Measurements from ENCODE around the gene HDDC2.

DNA sequence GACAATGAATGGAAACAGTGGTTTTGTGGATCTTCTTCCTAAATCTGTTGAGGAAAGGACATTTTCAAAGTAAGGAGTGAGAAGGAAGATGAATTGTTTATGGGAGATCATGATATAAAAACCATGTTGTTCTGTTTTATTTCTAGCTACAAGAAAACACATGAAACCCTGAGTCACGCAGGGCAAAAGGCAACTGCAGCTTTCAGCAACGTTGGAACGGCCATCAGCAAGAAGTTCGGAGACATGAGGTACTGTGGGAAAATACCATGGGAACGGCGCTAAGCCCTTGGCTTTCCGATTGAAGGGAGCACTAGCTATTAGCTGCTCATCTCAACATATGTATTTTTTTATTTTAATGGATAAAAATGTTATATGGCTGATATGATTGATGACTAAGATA, 53.6 kb downstream of the HDDC2 start:
- no peak for TF ChIP-seq POLR2A (IDR thresholded peaks at IDR 0.05)
- TF ChIP-seq, protein P1, sequence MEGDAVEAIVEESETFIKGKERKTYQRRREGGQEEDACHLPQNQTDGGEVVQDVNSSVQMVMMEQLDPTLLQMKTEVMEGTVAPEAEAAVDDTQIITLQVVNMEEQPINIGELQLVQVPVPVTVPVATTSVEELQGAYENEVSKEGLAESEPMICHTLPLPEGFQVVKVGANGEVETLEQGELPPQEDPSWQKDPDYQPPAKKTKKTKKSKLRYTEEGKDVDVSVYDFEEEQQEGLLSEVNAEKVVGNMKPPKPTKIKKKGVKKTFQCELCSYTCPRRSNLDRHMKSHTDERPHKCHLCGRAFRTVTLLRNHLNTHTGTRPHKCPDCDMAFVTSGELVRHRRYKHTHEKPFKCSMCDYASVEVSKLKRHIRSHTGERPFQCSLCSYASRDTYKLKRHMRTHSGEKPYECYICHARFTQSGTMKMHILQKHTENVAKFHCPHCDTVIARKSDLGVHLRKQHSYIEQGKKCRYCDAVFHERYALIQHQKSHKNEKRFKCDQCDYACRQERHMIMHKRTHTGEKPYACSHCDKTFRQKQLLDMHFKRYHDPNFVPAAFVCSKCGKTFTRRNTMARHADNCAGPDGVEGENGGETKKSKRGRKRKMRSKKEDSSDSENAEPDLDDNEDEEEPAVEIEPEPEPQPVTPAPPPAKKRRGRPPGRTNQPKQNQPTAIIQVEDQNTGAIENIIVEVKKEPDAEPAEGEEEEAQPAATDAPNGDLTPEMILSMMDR (IDR thresholded peaks at IDR 0.05), result no peak

Measured in heart left ventricle (tissue), 13 donors.